GM12878 (cell line): Measurements from ENCODE around the gene NEO1. TPM values are rescaled to one million over a fixed set of nuclear protein-coding genes. Genes with fewer than 3 reads are reported as not detected.

ENCODE experiments used
- ATAC-seq: fragments of 200-7000 bp; cut with Tn5 transposase; 3 replicates; pipeline ENCODE4 v1.9.1; 2020; ENCODE audit warnings: mild to moderate bottlenecking, moderate library complexity
- BruUV-seq: library from RNA; stranded (reverse); fragments of 400-500 nt; replicated peaks from 2 replicates; lab custom pipeline; 2021; lab: Mats Ljungman, UMichigan
- CTCF ChIA-PET: fragments of 300-600 bp; sonication (Branson Sonifier 250); formaldehyde crosslinking; extraction: SDS; loops from one replicate; lab custom pipeline; 2021; ENCODE audit warnings: inconsistent platforms; lab: Yijun Ruan, JAX
- POLR2A ChIA-PET: fragments of 350-600 bp; formaldehyde crosslinking; extraction: SDS; loops from one replicate; lab custom pipeline; 2021; ENCODE audit warnings: inconsistent platforms; lab: Charles Lee
- RAD21 ChIA-PET: fragments of 300-600 bp; sonication (Branson Sonifier 250); formaldehyde crosslinking; loops from one replicate; lab custom pipeline; 2023; ENCODE audit warnings: antibody characterized with exemption; ENCODE audit not compliant: unreplicated experiment; lab: Charles Lee
- SMC1A ChIA-PET: fragments of 300-600 bp; sonication (Branson Sonifier 250); formaldehyde crosslinking; loops from one replicate; lab custom pipeline; 2023; ENCODE audit not compliant: unreplicated experiment, uncharacterized antibody; lab: Charles Lee
- DNase-seq: peaks from one replicate; pipeline ENCODE4 v3.0.0-alpha.2; 2011; ENCODE audit warnings: low read depth, low spot score
- FAIRE-seq: peaks from 3 replicates; lab custom pipeline; 2011; peaks lifted over from hg19 to GRCh38; lab: Jason Lieb, UNC
- H2AFZ ChIP-seq: 2 replicates; pipeline ENCODE4 v1.6.0; 2011; ENCODE audit warnings: low read depth, low read length, control low read depth; ENCODE audit not compliant: control insufficient read depth
- H3K27ac ChIP-seq: 2 replicates; pipeline ENCODE4 v1.5.1; 2011; ENCODE audit warnings: control low read depth; ENCODE audit not compliant: control insufficient read depth, insufficient read depth
- H3K27me3 ChIP-seq, 2 experiments: replicated peaks in 1 of 2; 2 replicates each; pipeline versions ENCODE4 v1.6.0 to v1.6.1; 2011; ENCODE audit warnings: low read length in 1 of 2; ENCODE audit not compliant: control insufficient read depth in 2 of 2, insufficient read depth in 2 of 2
- H3K36me3 ChIP-seq, 2 experiments: 2 replicates each; pipeline ENCODE4 v1.5.1; 2011; ENCODE audit warnings: low read length in 1 of 2; ENCODE audit not compliant: control insufficient read depth in 2 of 2, insufficient read depth in 2 of 2
- H3K4me1 ChIP-seq: 2 replicates; pipeline ENCODE4 v1.6.1; 2011; ENCODE audit warnings: mild to moderate bottlenecking, low read length, moderate library complexity, mixed read lengths; ENCODE audit not compliant: control insufficient read depth, insufficient read depth
- H3K4me2 ChIP-seq: 2 replicates; pipeline ENCODE4 v1.6.0; 2011; ENCODE audit warnings: control low read depth; ENCODE audit not compliant: control insufficient read depth, insufficient read depth
- H3K4me3 ChIP-seq: fragments of 200-600 bp; sonication (generic); 2 replicates; pipeline ENCODE4 v1.5.1; 2016
- H3K79me2 ChIP-seq: 2 replicates; pipeline ENCODE4 v1.6.0; 2011; ENCODE audit warnings: low read length; ENCODE audit not compliant: control insufficient read depth, insufficient read depth
- H3K9ac ChIP-seq: 2 replicates; pipeline ENCODE4 v1.8.0; 2011; ENCODE audit warnings: low read length, control low read depth, mixed read lengths; ENCODE audit not compliant: control insufficient read depth, insufficient read depth
- H3K9me3 ChIP-seq: replicated peaks from 3 replicates; pipeline ENCODE4 v1.5.1; 2011; ENCODE audit warnings: mild to moderate bottlenecking, low read length; ENCODE audit not compliant: control insufficient read depth, insufficient read depth
- H4K20me1 ChIP-seq: 2 replicates; pipeline ENCODE4 v1.6.0; 2011; ENCODE audit not compliant: control insufficient read depth, insufficient read depth
- EGR1 ChIP-seq, 2 experiments: IDR thresholded peaks; 1 replicate in 1 of 2; 2 replicates in 1 of 2; pipeline ENCODE4 v1.6.1; 2011 to 2012; ENCODE audit warnings: low read depth in 2 of 2, low read length in 2 of 2, borderline replicate concordance in 1 of 2, mild to moderate bottlenecking in 1 of 2, moderate library complexity in 1 of 2
- FOS ChIP-seq: IDR thresholded peaks from 3 replicates; pipeline ENCODE4 v1.6.1; 2011; ENCODE audit warnings: borderline replicate concordance; ENCODE audit not compliant: insufficient read length; ENCODE audit errors: extremely low read depth
- HSF1 ChIP-seq: fragments of 150-350 bp; IDR thresholded peaks from 2 replicates; pipeline ENCODE4 v1.6.1; 2014; ENCODE audit warnings: mild to moderate bottlenecking, low read depth, low read length
- IRF4 ChIP-seq: IDR thresholded peaks from 2 replicates; pipeline ENCODE4 v1.6.1; 2011; ENCODE audit warnings: low read depth, low read length
- NFIC ChIP-seq: IDR thresholded peaks from 2 replicates; pipeline ENCODE4 v1.6.1; 2012; ENCODE audit warnings: low read depth, mild to moderate bottlenecking, inconsistent platforms, low read length, moderate library complexity
- REST ChIP-seq: IDR thresholded peaks from 2 replicates; pipeline ENCODE4 v1.6.1; 2012; ENCODE audit warnings: mild to moderate bottlenecking, low read depth, low read length
- USF1 ChIP-seq: IDR thresholded peaks from 2 replicates; pipeline ENCODE4 v1.6.1; 2011; ENCODE audit warnings: borderline replicate concordance, low read depth, mild to moderate bottlenecking, moderate library complexity, mixed read lengths, low read length; ENCODE audit not compliant: insufficient read depth; ENCODE audit errors: extremely low read length
- WGBS: methylation state at CpG from one replicate; pipeline ENCODE4 v1.1.6; 2016; ENCODE audit warnings: low lambda C conversion rate; ENCODE audit not compliant: insufficient replicate concordance, insufficient coverage; ENCODE audit errors: missing lambda C conversion rate; 5-methylcytosine and 5-hydroxymethylcytosine counted together
- in situ Hi-C: fragments of 300-500 bp; cut with MboI; formaldehyde crosslinking; loops from 9 replicates; pipeline ENCODE4 v1.14.3; 2018; ENCODE audit warnings: mixed read lengths
- intact Hi-C: fragments of 100-400 bp; cut with micrococcal nuclease; formaldehyde crosslinking; loops from one replicate; pipeline ENCODE4 v1.14.2; 2022; ENCODE audit not compliant: unreplicated experiment
- polyA plus RNA-seq, 11 experiments: library from polyadenylated mRNA; depleted of rRNA in 4 of 11; unstranded in 6 of 11; stranded (reverse) in 5 of 11; fragments of >200 nt; fragmentation: Nextera tagmentation in 4 of 11; fragmentation: Illumina TruSeq in 1 of 11; extraction: Ambion mirVana in 4 of 11; extraction: Trizol in 1 of 11; gene quantifications; 1 replicate in 1 of 11; 2 replicates in 10 of 11; pipeline versions ENCODE4 v1.2.1 to v1.2.3, GENCODE V29; 2011 to 2016; ENCODE audit warnings: inconsistent platforms in 2 of 11, missing spikeins in 2 of 11, low read depth in 1 of 11
- total RNA-seq, 4 experiments: library from RNA; depleted of rRNA in 3 of 4; stranded (reverse); fragments of >200 nt in 3 of 4; fragmentation: Illumina TruSeq in 1 of 4; extraction: Trizol in 1 of 4; gene quantifications; 2 replicates each; pipeline versions ENCODE4 v1.2.1 to v1.2.3, GENCODE V29; 2013 to 2021

Gene NEO1
- total and polyA plus RNA-seq, 10 of the 15 experiments (the other 5 are each of a cell fraction or from before 2014, with no cell fraction given) = 0.03 to 2.0 (median 0.32) TPM

GRCh38 chr15:73337187-73337586 lies 284.9 kb downstream of the NEO1 start:
- no TSS peak for BruUV-seq
- H3K9ac ChIP-seq = no peak overlapping the region
- WGBS = 40% methylated on average over 8 of the region's 8 CpGs
- FAIRE-seq = no peak
- in situ Hi-C loops = no loop called here
- no peaks in the 10 kb centered on the region for H3K36me3 ChIP-seq
- DNase-seq = no peak
- no peaks in the 10 kb centered on the region; a peak in 3 of 4 replicates for H3K27me3 ChIP-seq
- H4K20me1 ChIP-seq = no peaks in the 10 kb centered on the region
- no peaks in the 10 kb centered on the region for H3K9me3 ChIP-seq
- ChIA-PET RAD21 (no interaction called here), CTCF (no interaction called here), POLR2A (no interaction called here), SMC1A (no interaction called here)
- intact Hi-C loops = no loop called here
- H3K4me3 ChIP-seq = no peak overlapping the region
- no peak overlapping the region for H3K4me2 ChIP-seq
- no peak for ATAC-seq
- H3K79me2 ChIP-seq = no peaks in the 10 kb centered on the region
- H3K27ac ChIP-seq = no peak overlapping the region
- TF ChIP-seq EGR1 (IDR thresholded peaks at IDR 0.05; ENCODE audit: borderline replicate concordance in 1 of 2, low read depth in 2 of 2, low read length in 2 of 2) (no peak), HSF1 (no peak), REST (no peak), FOS (no peak), IRF4 (no peak), USF1 (no peak), NFIC (no peak)
- H3K4me1 ChIP-seq = no peaks in the 10 kb centered on the region
- no peak overlapping the region for H2AFZ ChIP-seq
